SK-N-SH (cell line): Measurements from ENCODE around the gene BNC2. TPM values are rescaled to one million over a fixed set of nuclear protein-coding genes. Genes with fewer than 3 reads are reported as not detected.

Experiments used
- CTCF ChIA-PET: fragments of 300-600, 350-600 bp; formaldehyde crosslinking; extraction: SDS; loops from one replicate; lab custom pipeline; 2021; lab: Yijun Ruan, JAX
- POLR2A ChIA-PET: fragments of 350-600 bp; sonication (Branson Sonifier 250); formaldehyde crosslinking; extraction: SDS; loops from one replicate; lab custom pipeline; 2020; ENCODE audit warnings: antibody characterized with exemption, inconsistent platforms; lab: Yijun Ruan, JAX
- DNase-seq: peaks from one replicate; pipeline ENCODE4 v3.0.0; 2012
- H2AFZ ChIP-seq: fragments of 200-600 bp; sonication (generic); 2 replicates; pipeline ENCODE4 v1.8.1; 2016; ENCODE audit warnings: antibody characterized with exemption, mild to moderate bottlenecking, low read depth
- H3F3A ChIP-seq: fragments of 200-600 bp; sonication (generic); replicated peaks from 2 replicates; pipeline ENCODE3; 2016; ENCODE audit warnings: antibody characterized with exemption, mild to moderate bottlenecking; ENCODE audit not compliant: insufficient read depth
- H3K27ac ChIP-seq, 2 experiments: fragments of 200-500 bp in 1 of 2; fragments of 200-600 bp in 1 of 2; sonication (Bioruptor generic) in 1 of 2; sonication (generic), shearing (Covaris generic) in 1 of 2; 2 replicates each; pipeline versions ENCODE4 v1.5.1 to v1.6.1; 2014 to 2016; ENCODE audit warnings: low read depth in 2 of 2, inconsistent platforms in 1 of 2, low read length in 1 of 2, mild to moderate bottlenecking in 1 of 2, mixed read lengths in 1 of 2
- H3K27me3 ChIP-seq: fragments of 200-600 bp; sonication (generic), shearing (Covaris generic); 2 replicates; pipeline ENCODE4 v1.6.1; 2016; ENCODE audit warnings: mixed run types; ENCODE audit not compliant: insufficient read depth
- H3K36me3 ChIP-seq, 2 experiments: fragments of 200-500 bp in 1 of 2; fragments of 200-600 bp in 1 of 2; sonication (Bioruptor generic) in 1 of 2; sonication (generic) in 1 of 2; replicated peaks in 1 of 2; 2 replicates each; pipeline versions ENCODE3 to v1.5.1; 2014 to 2016; ENCODE audit warnings: low read length in 1 of 2, mild to moderate bottlenecking in 1 of 2; ENCODE audit not compliant: insufficient read depth in 2 of 2, control insufficient read depth in 1 of 2
- H3K4me1 ChIP-seq, 2 experiments: fragments of 200-500 bp in 1 of 2; fragments of 200-600 bp in 1 of 2; sonication (Bioruptor generic) in 1 of 2; sonication (generic), shearing (Covaris generic) in 1 of 2; 2 replicates each; pipeline versions ENCODE4 v1.5.1 to v1.6.1; 2014 to 2016; ENCODE audit warnings: low read depth in 1 of 2, low read length in 1 of 2, mixed run types in 1 of 2; ENCODE audit not compliant: insufficient read depth in 2 of 2, control insufficient read depth in 1 of 2
- H3K4me2 ChIP-seq: fragments of 200-600 bp; sonication (generic), shearing (Covaris generic); 2 replicates; pipeline ENCODE4 v1.6.1; 2017; ENCODE audit warnings: mixed run types
- H3K4me3 ChIP-seq, 2 experiments: fragments of 200-500 bp in 1 of 2; fragments of 200-600 bp in 1 of 2; sonication (Bioruptor generic) in 1 of 2; sonication (generic), shearing (Covaris generic) in 1 of 2; 2 replicates each; pipeline versions ENCODE4 v1.5.1 to v1.8.1; 2014 to 2016; ENCODE audit warnings: low read depth in 2 of 2, inconsistent platforms in 1 of 2, low read length in 1 of 2, mild to moderate bottlenecking in 1 of 2, mixed read lengths in 1 of 2, moderate library complexity in 1 of 2
- H3K79me2 ChIP-seq: fragments of 200-600 bp; sonication (generic); 2 replicates; pipeline ENCODE4 v1.8.1; 2017; ENCODE audit warnings: mild to moderate bottlenecking; ENCODE audit not compliant: insufficient read depth
- H3K9ac ChIP-seq: fragments of 200-600 bp; sonication (generic); 2 replicates; pipeline ENCODE4 v1.6.1; 2017; ENCODE audit warnings: mixed run types
- H3K9me2 ChIP-seq: fragments of 200-600 bp; sonication (generic); 2 replicates; pipeline ENCODE4 v1.6.1; 2017; ENCODE audit warnings: mixed run types
- H3K9me3 ChIP-seq: fragments of 200-600 bp; sonication (generic); 2 replicates; pipeline ENCODE4 v1.6.1; 2017; ENCODE audit warnings: mixed run types, mild to moderate bottlenecking, moderate library complexity
- H4K20me1 ChIP-seq: fragments of 200-600 bp; sonication (generic); 2 replicates; pipeline ENCODE4 v1.6.1; 2017; ENCODE audit warnings: mild to moderate bottlenecking, mixed run types; ENCODE audit not compliant: insufficient read depth
- CHD2 ChIP-seq: fragments of 150-350 bp; IDR thresholded peaks from 2 replicates; pipeline ENCODE4 v1.6.1; 2018; ENCODE audit warnings: low read length; ENCODE audit not compliant: partially characterized antibody
- CTCF ChIP-seq: fragments of 200-600 bp; sonication (generic); IDR thresholded peaks from 2 replicates; pipeline ENCODE4 v1.6.1; 2017; ENCODE audit warnings: antibody characterized with exemption, mild to moderate bottlenecking, moderate library complexity
- ELF1 ChIP-seq: IDR thresholded peaks from 2 replicates; pipeline ENCODE4 v1.4.0; 2012
- EP300 ChIP-seq, 2 experiments: IDR thresholded peaks; 2 replicates each; pipeline versions ENCODE4 v1.4.0 to v1.6.1; 2012; ENCODE audit warnings: borderline replicate concordance in 1 of 2, low read depth in 1 of 2, low read length in 1 of 2
- FOSL2 ChIP-seq: IDR thresholded peaks from 2 replicates; pipeline ENCODE4 v1.4.0; 2012; ENCODE audit warnings: low read depth, mild to moderate bottlenecking, moderate library complexity, borderline replicate concordance
- FOXJ3 ChIP-seq: sonication (generic); formaldehyde crosslinking; IDR thresholded peaks from 2 replicates; pipeline ENCODE4 v1.5.1; 2020; ENCODE audit warnings: mild to moderate bottlenecking, missing genetic modification reagents
- GABPA ChIP-seq: IDR thresholded peaks from 2 replicates; pipeline ENCODE4 v1.4.0; 2012; ENCODE audit warnings: low read depth, mild to moderate bottlenecking
- GATA2 ChIP-seq: sonication (generic); formaldehyde crosslinking; IDR thresholded peaks from 2 replicates; pipeline ENCODE4 v1.5.0; 2020; ENCODE audit warnings: mild to moderate bottlenecking, missing genetic modification reagents
- MAX ChIP-seq: IDR thresholded peaks from 2 replicates; pipeline ENCODE4 v1.4.0; 2012; ENCODE audit warnings: low read depth
- MEF2A ChIP-seq: IDR thresholded peaks from 2 replicates; pipeline ENCODE4 v1.4.0; 2012; ENCODE audit warnings: low read depth, borderline replicate concordance
- NFIC ChIP-seq: IDR thresholded peaks from 2 replicates; pipeline ENCODE4 v1.4.0; 2012; ENCODE audit warnings: borderline replicate concordance
- PBX3 ChIP-seq: IDR thresholded peaks from 2 replicates; pipeline ENCODE4; 2012
- POLR2AphosphoS5 ChIP-seq: IDR thresholded peaks from 2 replicates; pipeline ENCODE4 v1.6.1; 2012; ENCODE audit warnings: low read depth, low read length
- RAD21 ChIP-seq: IDR thresholded peaks from 2 replicates; pipeline ENCODE4 v1.6.1; 2012; ENCODE audit warnings: mild to moderate bottlenecking, low read length
- REST ChIP-seq: IDR thresholded peaks from 2 replicates; pipeline ENCODE4 v1.6.1; 2012; ENCODE audit warnings: mild to moderate bottlenecking, low read depth, low read length, moderate library complexity
- RXRA ChIP-seq: IDR thresholded peaks from 2 replicates; pipeline ENCODE4 v1.4.0; 2012; ENCODE audit warnings: low read depth, mild to moderate bottlenecking, borderline replicate concordance
- SIN3A ChIP-seq: IDR thresholded peaks from 2 replicates; pipeline ENCODE4 v1.6.1; 2012; ENCODE audit warnings: low read depth, mild to moderate bottlenecking, low read length, moderate library complexity, borderline replicate concordance
- SMC3 ChIP-seq: IDR thresholded peaks from 2 replicates; pipeline ENCODE4 v1.6.1; 2012; ENCODE audit warnings: low read depth, low read length, improper control_type of control experiment
- TAF1 ChIP-seq: IDR thresholded peaks from 2 replicates; pipeline ENCODE4 v1.6.1; 2012; ENCODE audit warnings: low read depth, mild to moderate bottlenecking, low read length, moderate library complexity, borderline replicate concordance
- TEAD4 ChIP-seq: IDR thresholded peaks from 2 replicates; pipeline ENCODE4 v1.4.0; 2012; ENCODE audit warnings: mild to moderate bottlenecking, borderline replicate concordance; ENCODE audit not compliant: insufficient read depth
- USF2 ChIP-seq: fragments of 150-350 bp; IDR thresholded peaks from 2 replicates; pipeline ENCODE4 v1.6.1; 2017; ENCODE audit warnings: antibody characterized with exemption, low read length, low read depth, borderline replicate concordance
- YY1 ChIP-seq: IDR thresholded peaks from 2 replicates; pipeline ENCODE4 v1.4.0; 2012; ENCODE audit warnings: low read depth, mild to moderate bottlenecking
- ZBTB33 ChIP-seq: IDR thresholded peaks from 2 replicates; pipeline ENCODE4 v1.4.0; 2012; ENCODE audit warnings: low read depth, borderline replicate concordance
- WGBS: methylation state at CpG from one replicate; pipeline ENCODE4 v1.1.6; 2017; ENCODE audit warnings: low lambda C conversion rate; 5-methylcytosine and 5-hydroxymethylcytosine counted together
- polyA plus RNA-seq, 3 experiments: library from polyadenylated mRNA; depleted of rRNA; stranded (reverse); fragments of >200 nt; gene quantifications; 2 replicates each; pipeline ENCODE4 v1.2.3, GENCODE V29; 2012

BNC2 gene
- polyA plus RNA-seq, 1 of the 3 experiments (the other 2 are of a cell fraction): 8.8 TPM

- H3K27ac ChIP-seq: peak overlapping the region; percentile 72 to 79
- no peaks in the 10 kb centered on the region for H3K27me3 ChIP-seq
- H3K9me3 ChIP-seq: no peaks in the 10 kb centered on the region
- ChIA-PET POLR2A (no interaction called here), CTCF (interaction anchor here (1.0 kb wide), 3 partner anchors 9 to 468 kb away, joined by 3 to 4 read pairs (median 3); no protein-coding TSS in a partner anchor)
- 3% methylated on average over 10 of the region's 60 CpGs for WGBS
- H3K36me3 ChIP-seq: no peaks in the 10 kb centered on the region
- peak overlapping the region; percentile 74; the same call in 1 of the 2 replicates for H2AFZ ChIP-seq
- peaks cover 39% of the 10 kb centered on the region for H3K79me2 ChIP-seq
- peak overlapping the region; percentile 65 to 66 for H3K4me3 ChIP-seq
- peak; percentile 82 for DNase-seq
- no peaks in the 10 kb centered on the region for H4K20me1 ChIP-seq
- H3K9ac ChIP-seq: peak overlapping the region; percentile 82
- H3K4me2 ChIP-seq: peak overlapping the region; percentile 80
- H3K4me1 ChIP-seq: peaks cover 3 to 18% of the 10 kb centered on the region in 2 experiments
- no peaks in the 10 kb centered on the region for H3K9me2 ChIP-seq
- H3F3A ChIP-seq: peaks cover 5% of the 10 kb centered on the region
- TF ChIP-seq EP300 (IDR thresholded peaks at IDR 0.05; ENCODE audit: borderline replicate concordance in 1 of 2, low read depth in 1 of 2, low read length in 1 of 2) (no peak), REST (no peak), FOSL2 (no peak), FOXJ3 (CRISPR knock-in tag) (no peak), TEAD4 (no peak), GABPA (no peak), YY1 (no peak), ZBTB33 (no peak), MEF2A (no peak), TAF1 (peak; percentile 64), CTCF (no peak), PBX3 (0 out of 2 replicates have a peak, but pooled peaks have one; percentile 11), SIN3A (peak; percentile 45; the same call in 1 of the 2 replicates), USF2 (no peak), NFIC (peak; percentile 16; the same call in 1 of the 2 replicates), SMC3 (no peak), RAD21 (no peak), ELF1 (no peak), RXRA (no peak), CHD2 (no peak), GATA2 (no peak; the same call in 1 of the 2 replicates), MAX (peak; percentile 53), POLR2AphosphoS5 (peak; percentile 68)
Observed at GRCh38 chr9:16726718-16727451, 143.6 kb downstream of the BNC2 start.
